ENCODE measurements around the gene LGI2.

Gene LGI2

DNA sequence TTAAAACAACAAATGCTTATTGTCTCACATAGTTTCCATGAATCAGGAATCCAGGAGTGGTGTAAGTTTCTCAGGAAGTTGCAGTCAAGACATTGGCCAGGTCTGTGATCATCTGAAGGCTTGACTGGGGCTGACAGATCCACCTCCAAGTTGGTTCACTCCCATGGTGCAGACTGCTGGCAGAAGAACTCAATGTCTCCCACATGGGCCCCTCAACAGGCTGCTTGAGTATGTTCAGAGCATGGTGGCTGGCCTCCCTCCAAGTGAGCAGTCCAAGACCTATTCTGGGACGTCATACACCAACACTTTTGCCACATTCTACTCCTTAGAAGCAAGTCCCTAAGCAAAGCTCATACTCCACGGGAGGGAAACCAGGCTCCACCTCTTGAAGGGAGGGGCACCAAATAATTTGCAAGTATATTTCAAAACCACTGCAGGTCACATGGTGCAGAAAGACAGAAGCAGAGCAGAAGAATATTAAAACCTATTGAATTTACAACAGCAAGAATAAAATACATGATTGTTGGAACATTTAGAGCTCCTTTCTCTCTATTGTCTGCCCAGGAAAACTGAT lies 35.3 kb downstream of the LGI2 start:
- no peak for DNase-seq (ENCODE audit: low read depth)

DNA sequence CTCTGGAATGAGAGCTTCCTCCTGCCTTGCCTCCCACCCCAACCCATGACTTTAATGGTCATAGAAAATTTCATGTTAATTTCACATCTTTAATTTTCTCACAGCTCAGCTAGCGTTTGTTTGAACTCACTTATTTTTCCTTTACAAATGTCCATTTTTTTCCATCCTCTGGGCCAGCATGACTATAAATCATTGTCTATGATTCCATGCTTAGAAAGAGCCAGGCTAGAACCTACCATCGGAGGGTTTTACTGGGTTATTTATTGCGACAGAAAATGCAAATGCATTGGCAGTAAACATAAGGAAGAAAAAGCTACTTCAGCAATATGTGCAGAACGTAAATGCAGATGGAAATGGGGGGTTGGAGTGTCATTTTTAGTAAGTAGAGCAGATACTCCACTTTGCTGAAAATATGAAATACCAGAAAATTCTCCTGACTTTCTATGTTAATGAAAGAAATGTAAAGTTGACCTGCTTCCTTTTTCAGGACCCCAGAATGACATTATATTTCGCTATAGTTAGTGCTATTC lies 37.1 kb downstream of the LGI2 start:
- DNase-seq (ENCODE audit: low read depth), result no peak

GRCh38 chr4:24992968-24993367 lies 37.8 kb downstream of the LGI2 start:
- no peak for DNase-seq (ENCODE audit: low read depth)

DNA sequence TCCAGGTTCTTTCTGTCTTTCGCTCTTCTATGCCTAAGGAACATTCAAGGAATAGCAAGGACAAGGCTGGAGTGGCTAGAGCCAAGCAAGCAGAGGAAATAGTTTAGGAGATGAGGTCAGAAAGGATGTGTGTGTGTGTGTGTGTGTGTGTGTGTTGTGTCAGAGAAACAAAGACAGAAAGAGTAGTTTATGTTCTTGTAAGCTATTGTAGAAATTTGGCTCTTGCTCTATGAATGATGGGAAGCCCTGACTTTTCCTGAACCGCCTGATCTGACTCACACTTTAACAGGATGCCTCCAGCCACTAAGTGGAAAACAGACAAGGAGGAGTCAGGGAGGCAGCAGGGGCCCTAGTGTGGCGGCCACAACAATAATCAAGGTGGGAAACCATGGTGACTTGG lies 39.7 kb downstream of the LGI2 start:
- DNase-seq (ENCODE audit: low read depth), result no peak

DNA sequence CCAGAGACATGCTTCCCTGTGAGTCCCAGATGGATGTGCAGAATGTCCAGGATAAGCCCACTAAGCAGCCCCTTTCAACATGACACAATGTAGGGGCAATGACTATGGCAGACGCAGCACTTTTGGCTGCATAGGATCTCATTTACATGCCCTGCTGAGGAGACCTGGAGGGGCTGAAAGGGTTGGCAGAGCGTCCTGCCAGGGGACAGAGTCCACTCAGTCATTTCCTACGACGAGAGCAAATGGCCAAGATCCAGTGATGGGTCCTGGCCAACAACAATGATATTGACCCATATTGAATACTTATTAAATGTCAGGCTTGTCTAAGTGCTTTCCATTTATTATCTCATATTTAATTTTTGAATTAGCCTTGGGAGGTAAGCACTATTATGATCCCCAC lies 41.4 kb downstream of the LGI2 start:
- DNase-seq (ENCODE audit: low read depth), result no peak

DNA sequence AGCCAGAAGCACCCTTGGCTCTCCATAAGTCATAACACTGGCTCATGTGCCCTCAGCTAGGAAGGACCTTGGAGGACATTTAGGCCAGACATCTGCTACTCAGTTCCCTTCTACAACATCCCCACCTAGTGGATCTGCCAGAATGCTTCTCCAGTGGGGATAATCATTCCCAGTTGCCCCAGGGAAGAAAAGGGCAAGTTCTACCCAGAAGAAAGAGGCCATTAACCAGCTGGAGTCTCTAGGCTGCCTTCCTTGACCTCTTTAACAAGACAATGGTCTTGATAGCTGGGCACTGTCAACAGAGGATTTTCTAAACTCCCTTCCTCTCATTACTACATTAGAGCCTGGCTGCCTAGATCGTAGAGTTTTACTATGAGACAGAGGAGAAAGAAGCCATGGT lies 42.0 kb downstream of the LGI2 start:
- DNase-seq (ENCODE audit: low read depth), result no peak

DNA sequence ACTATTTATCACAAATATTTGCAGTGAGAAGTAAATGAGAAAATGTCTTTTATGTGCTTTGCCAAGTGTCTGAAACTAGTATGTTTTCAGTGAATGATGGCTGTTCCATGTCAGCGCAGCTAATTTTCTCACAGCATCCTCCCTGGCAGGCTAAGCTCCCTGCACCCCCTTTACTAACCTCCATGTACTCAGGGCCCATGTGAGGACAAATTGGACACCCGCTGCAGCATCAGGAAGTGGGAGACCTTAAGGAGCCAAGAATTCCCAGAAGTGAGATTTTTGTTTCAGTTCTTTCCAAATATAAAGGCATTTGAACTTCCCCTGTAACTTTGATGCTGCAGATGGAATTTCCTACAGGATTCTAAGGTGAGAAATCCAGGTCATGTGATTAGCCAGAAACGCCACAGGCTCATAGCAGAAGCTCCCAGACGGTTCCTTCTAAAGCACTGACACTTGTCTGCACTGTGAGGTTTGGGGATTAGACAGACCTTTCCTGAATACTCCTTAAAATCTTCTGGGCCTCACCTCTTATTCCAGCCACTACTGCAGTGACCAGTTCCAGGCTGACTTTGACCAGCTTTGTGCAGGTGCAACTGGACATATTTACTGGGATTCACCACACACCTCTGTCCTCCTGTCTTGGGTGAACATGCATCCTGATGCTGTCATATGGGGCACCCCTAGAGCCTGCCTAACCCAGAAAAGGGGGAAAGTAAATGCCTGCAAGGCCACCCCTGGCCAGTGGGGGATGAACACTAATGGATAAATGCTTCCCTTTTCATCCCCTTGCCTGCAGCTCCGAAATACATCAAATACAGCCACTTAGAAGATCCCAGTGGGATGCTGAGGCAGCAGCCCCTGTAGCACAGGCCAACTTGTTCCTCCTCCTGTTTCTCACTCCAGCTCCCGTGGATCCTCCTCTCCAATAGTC lies 45.9 kb downstream of the LGI2 start:
- no peak for DNase-seq (ENCODE audit: low read depth)

- DNase-seq (ENCODE audit: low read depth), result no peak
Measured at GRCh38 chr4:24980740-24981139, 50.0 kb downstream of the LGI2 start.

- peak; percentile 36 for DNase-seq (ENCODE audit: low read depth)
Measured at GRCh38 chr4:24980064-24980690, 50.6 kb downstream of the LGI2 start.

GRCh38 chr4:24979554-24979953 lies 51.2 kb downstream of the LGI2 start:
- DNase-seq (ENCODE audit: low read depth), result no peak

GRCh38 chr4:24978291-24979075 lies 52.3 kb downstream of the LGI2 start:
- DNase-seq (ENCODE audit: low read depth), result no peak

GRCh38 chr4:24975510-24975909 lies 55.2 kb downstream of the LGI2 start:
- no peak for DNase-seq (ENCODE audit: low read depth)

- DNase-seq (ENCODE audit: low read depth), result no peak
Measured at GRCh38 chr4:24973747-24974601, 56.8 kb downstream of the LGI2 start.

- DNase-seq (ENCODE audit: low read depth), result no peak
Measured at GRCh38 chr4:24973404-24973746, 57.4 kb downstream of the LGI2 start.

DNA sequence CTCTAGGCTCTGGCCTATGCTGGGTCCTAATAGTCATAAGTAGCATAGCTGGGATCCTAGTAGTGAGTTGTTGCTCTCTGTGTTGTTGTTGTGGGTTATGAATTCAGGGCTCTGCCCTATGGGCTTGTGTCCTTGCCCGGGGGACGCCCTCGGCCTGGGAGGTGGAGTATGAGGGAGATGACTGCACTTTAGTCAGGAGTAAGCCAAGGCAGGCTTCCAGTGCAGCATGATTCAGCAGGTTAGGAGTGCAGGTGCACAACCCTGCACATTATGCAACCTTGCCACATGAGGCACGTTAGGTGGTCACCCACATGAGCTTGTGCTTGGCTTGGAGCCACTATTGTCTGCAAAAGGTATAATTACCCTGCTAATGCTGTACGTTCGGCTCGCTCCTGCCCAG lies 59.6 kb downstream of the LGI2 start:
- DNase-seq (ENCODE audit: low read depth), result no peak

GRCh38 chr4:24970635-24971034 lies 60.1 kb downstream of the LGI2 start:
- DNase-seq (ENCODE audit: low read depth), result no peak

DNA sequence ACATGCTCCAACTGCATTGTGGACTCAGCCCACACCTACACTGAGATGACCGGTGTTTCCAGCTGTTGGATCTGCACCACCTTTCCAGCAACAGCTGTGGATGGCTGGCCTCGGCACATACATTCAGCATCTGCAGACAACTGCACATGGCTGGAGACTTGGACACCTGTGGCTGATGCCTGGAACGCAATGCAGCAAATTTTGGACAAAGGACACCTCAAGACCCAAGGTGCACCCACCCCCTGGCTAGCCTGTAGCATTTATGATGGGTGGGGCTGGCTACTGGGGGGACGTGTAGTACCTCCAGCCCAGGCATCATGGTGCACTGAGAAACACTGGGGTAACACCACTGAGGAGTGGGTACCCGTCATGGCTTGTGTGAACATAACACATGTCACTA lies 60.6 kb downstream of the LGI2 start:
- DNase-seq (ENCODE audit: low read depth), result no peak

DNA sequence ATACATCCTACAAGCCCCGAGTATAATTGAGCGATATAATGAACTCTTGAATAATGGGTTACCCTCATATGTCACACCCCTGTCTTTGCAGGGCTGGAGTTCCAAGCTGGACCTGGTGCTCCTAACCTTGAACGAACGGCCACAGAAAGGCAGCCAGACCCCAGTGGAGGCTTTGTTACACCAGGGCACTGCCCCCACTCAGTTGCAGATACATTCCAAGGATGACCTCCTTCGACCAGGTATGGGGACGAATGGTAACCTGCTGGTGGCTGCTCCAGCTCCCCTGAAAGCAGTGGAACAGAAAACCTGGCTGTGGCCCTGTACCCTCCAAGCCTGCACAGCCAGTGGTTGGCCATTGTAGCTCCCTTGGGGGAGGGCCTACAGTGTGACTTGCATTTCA lies 61.3 kb downstream of the LGI2 start:
- no peak for DNase-seq (ENCODE audit: low read depth)

DNA sequence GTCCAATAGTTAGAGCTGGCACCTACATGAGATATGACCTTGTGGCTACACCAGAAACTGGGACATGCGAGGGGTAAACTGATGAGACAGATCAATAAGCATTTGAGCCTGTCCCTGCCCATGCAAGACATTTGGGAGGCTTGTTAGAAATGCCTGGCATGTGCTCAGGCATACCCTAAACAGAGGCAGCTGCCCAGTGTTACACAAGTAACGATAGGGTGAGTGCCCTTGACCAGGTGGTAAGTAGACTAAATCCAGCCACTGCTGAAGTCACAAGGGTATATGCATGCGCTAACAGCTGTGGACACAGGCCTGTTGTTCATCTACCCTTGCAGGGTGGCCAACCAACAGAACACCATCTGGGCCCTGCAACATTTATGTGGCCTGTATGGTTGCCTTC lies 61.8 kb downstream of the LGI2 start:
- DNase-seq (ENCODE audit: low read depth), result no peak

GRCh38 chr4:24968278-24968677 lies 62.5 kb downstream of the LGI2 start:
- no peak for DNase-seq (ENCODE audit: low read depth)

DNA sequence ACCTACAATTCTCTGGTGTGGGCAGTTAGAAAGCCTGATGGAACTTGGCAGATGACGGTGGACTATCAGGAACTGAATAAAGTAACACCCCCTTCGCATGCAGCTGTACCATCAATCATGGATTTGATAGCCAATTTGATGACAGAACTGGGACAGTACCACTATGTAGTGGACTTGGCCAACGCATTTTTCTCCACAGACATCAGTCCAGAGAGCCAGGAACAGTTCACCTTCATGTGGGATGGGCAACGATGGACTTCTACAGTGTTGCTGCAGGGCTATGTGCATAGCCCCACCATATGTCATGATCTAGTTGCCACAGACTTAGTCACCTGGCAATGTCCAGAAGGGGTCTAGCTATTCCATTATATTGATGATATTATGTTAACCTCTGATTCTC lies 63.4 kb downstream of the LGI2 start:
- no peak for DNase-seq (ENCODE audit: low read depth)

Measured in CMK (cell line).